Neural cell (in vitro differentiated cells): ENCODE measurements around the gene TRMO. TPM values are rescaled to one million over a fixed set of nuclear protein-coding genes. Genes with fewer than 3 reads are reported as not detected.

Experiments
- H2AFZ ChIP-seq: fragments of 200-600, 300-800 bp; sonication (generic), shearing (Covaris generic); 2 replicates; pipeline ENCODE4 v1.6.0; 2014; ENCODE audit warnings: low read depth, mild to moderate bottlenecking, antibody characterized with exemption, low read length, moderate library complexity
- H3F3A ChIP-seq: fragments of 200-600 bp; shearing (Covaris generic); 2 replicates; pipeline ENCODE4 v1.6.1; 2016; ENCODE audit warnings: mild to moderate bottlenecking, moderate library complexity, mixed read lengths, antibody characterized with exemption, low read length; ENCODE audit not compliant: insufficient read depth, poor library complexity, severe bottlenecking
- H3K27ac ChIP-seq: fragments of 200-600, 300-800 bp; sonication (generic), shearing (Covaris generic); 2 replicates; pipeline ENCODE4 v1.5.1; 2014; ENCODE audit warnings: mild to moderate bottlenecking, low read length, moderate library complexity
- H3K27me3 ChIP-seq: fragments of 300-800, 200-600 bp; sonication (generic), shearing (Covaris generic); 2 replicates; pipeline ENCODE4 v1.6.0; 2014; ENCODE audit warnings: mild to moderate bottlenecking, low read depth, low read length, moderate library complexity; ENCODE audit not compliant: insufficient read depth
- H3K36me3 ChIP-seq: fragments of 300-800, 200-600 bp; sonication (generic), shearing (Covaris generic); 2 replicates; pipeline ENCODE4 v1.5.1; 2014; ENCODE audit warnings: mild to moderate bottlenecking, antibody characterized with exemption, low read length, moderate library complexity; ENCODE audit not compliant: insufficient read depth
- H3K4me2 ChIP-seq: fragments of 300-800, 200-600 bp; sonication (generic), shearing (Covaris generic); 2 replicates; pipeline ENCODE4 v1.6.0; 2014; ENCODE audit warnings: mild to moderate bottlenecking, low read length
- H3K4me3 ChIP-seq: fragments of 300-800, 200-600 bp; sonication (generic), shearing (Covaris generic); 2 replicates; pipeline ENCODE4 v1.5.1; 2014; ENCODE audit warnings: mild to moderate bottlenecking, low read length, moderate library complexity
- H3K79me2 ChIP-seq: fragments of 200-600 bp; shearing (Covaris generic); replicated peaks from 2 replicates; pipeline ENCODE4 v1.6.0; 2014; ENCODE audit warnings: mild to moderate bottlenecking, low read length, moderate library complexity; ENCODE audit not compliant: insufficient read depth
- H3K9ac ChIP-seq: fragments of 300-800, 200-600 bp; sonication (generic), shearing (Covaris generic); 2 replicates; pipeline ENCODE4 v1.6.1; 2016; ENCODE audit warnings: mild to moderate bottlenecking, low read length, mixed read lengths
- H3K9me2 ChIP-seq: fragments of 200-600 bp; shearing (Covaris generic); 2 replicates; pipeline ENCODE4 v1.6.1; 2016; ENCODE audit warnings: mild to moderate bottlenecking, low read length, mixed read lengths; ENCODE audit not compliant: insufficient read depth
- H3K9me3 ChIP-seq: fragments of 200-600, 300-800 bp; sonication (generic), shearing (Covaris generic); 2 replicates; pipeline ENCODE4 v1.6.1; 2016; ENCODE audit warnings: mild to moderate bottlenecking, mixed run types, low read length, moderate library complexity, mixed read lengths
- H4K20me1 ChIP-seq: fragments of 200-600 bp; shearing (Covaris generic); 2 replicates; pipeline ENCODE4 v1.6.1; 2016; ENCODE audit warnings: mild to moderate bottlenecking, mixed run types; ENCODE audit not compliant: insufficient read depth
- CTCF ChIP-seq: fragments of 450-650 bp; IDR thresholded peaks from 2 replicates; pipeline ENCODE4 v1.5.1; 2014; ENCODE audit warnings: antibody characterized with exemption, mild to moderate bottlenecking, moderate library complexity; ENCODE audit not compliant: poor library complexity, severe bottlenecking
- EP300 ChIP-seq: fragments of 450-650 bp; conservative IDR thresholded peaks from 2 replicates; pipeline ENCODE4 v1.6.1; 2014; ENCODE audit warnings: antibody characterized with exemption, mild to moderate bottlenecking, moderate library complexity; ENCODE audit not compliant: poor library complexity, severe bottlenecking
- EZH2 ChIP-seq: fragments of 200-600, 300-800 bp; shearing (Covaris generic), sonication (generic); IDR thresholded peaks from 2 replicates; pipeline ENCODE4 v1.6.1; 2014; ENCODE audit warnings: antibody characterized with exemption, low read length, borderline replicate concordance, mild to moderate bottlenecking; ENCODE audit not compliant: insufficient read depth, poor library complexity, severe bottlenecking
- MXI1 ChIP-seq: fragments of 450-650 bp; conservative IDR thresholded peaks from 2 replicates; pipeline ENCODE4 v1.6.1; 2014; ENCODE audit warnings: antibody characterized with exemption, mild to moderate bottlenecking; ENCODE audit not compliant: poor library complexity, severe bottlenecking
- POLR2AphosphoS5 ChIP-seq: IDR thresholded peaks from 2 replicates; pipeline ENCODE4 v1.6.1; 2012
- RAD21 ChIP-seq: fragments of 450-650 bp; conservative IDR thresholded peaks from 2 replicates; pipeline ENCODE4 v1.6.1; 2014; ENCODE audit warnings: antibody characterized with exemption, mild to moderate bottlenecking, moderate library complexity
- REST ChIP-seq: IDR thresholded peaks from 2 replicates; pipeline ENCODE4 v1.6.1; 2012; ENCODE audit warnings: borderline replicate concordance
- SMC3 ChIP-seq: fragments of 450-650 bp; conservative IDR thresholded peaks from 2 replicates; pipeline ENCODE4 v1.6.1; 2014; ENCODE audit warnings: antibody characterized with exemption, mild to moderate bottlenecking, moderate library complexity; ENCODE audit not compliant: poor library complexity
- TAF1 ChIP-seq: IDR thresholded peaks from 2 replicates; pipeline ENCODE4 v1.6.1; 2012; ENCODE audit warnings: low read depth
- polyA plus RNA-seq: library from polyadenylated mRNA; depleted of rRNA; stranded (reverse); fragments of >200 nt; gene quantifications from 2 replicates; pipeline ENCODE4 v1.2.3, GENCODE V29; 2014

TRMO gene
- polyA plus RNA-seq, 1 donor from 2014 or later, result 15.4 TPM

DNA sequence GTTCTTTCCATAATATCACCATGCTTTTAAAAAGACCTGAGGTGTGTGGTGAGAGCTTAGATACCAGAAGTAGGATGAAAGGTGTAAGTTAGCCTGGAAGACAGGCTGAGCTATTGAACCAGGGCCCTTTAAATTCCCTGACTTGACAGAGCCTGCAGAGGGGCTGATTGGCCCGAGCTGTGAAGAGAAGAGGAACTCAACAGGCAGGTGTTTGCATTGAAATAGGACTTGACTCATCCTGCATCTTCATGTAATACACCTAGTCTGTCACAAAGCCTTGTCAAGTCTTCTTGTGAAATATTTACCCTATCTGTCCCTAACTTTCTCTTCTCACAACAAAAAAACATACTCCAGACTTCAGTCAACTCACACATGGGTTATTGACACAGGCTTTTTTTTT is 44.2 kb upstream of the TRMO start:
- Histone ChIP-seq H3K79me2 (no peaks in the 10 kb centered on the region), H2AFZ (no peak overlapping the region), H3K36me3 (no peaks in the 10 kb centered on the region), H3K9me3 (no peaks in the 10 kb centered on the region), H3K4me3 (no peak overlapping the region), H4K20me1 (no peaks in the 10 kb centered on the region), H3K4me2 (no peak overlapping the region), H3K9me2 (no peaks in the 10 kb centered on the region), H3K9ac (no peak overlapping the region), H3K27me3 (no peaks in the 10 kb centered on the region), H3F3A (no peaks in the 10 kb centered on the region), H3K27ac (no peak overlapping the region)
- TF ChIP-seq REST, result no peak
- TF ChIP-seq TAF1, result no peak

GRCh38 chr9:97964901-97965300 is 42.6 kb upstream of the TRMO start:
- H2AFZ ChIP-seq, result no peak overlapping the region
- no peak overlapping the region for H3K9ac ChIP-seq
- no peaks in the 10 kb centered on the region for H3K9me3 ChIP-seq
- no peaks in the 10 kb centered on the region for H3K9me2 ChIP-seq
- H3K27ac ChIP-seq, result no peak overlapping the region
- no peaks in the 10 kb centered on the region for H3K79me2 ChIP-seq
- H4K20me1 ChIP-seq, result no peaks in the 10 kb centered on the region
- TF ChIP-seq POLR2AphosphoS5, result no peak
- no peak for TF ChIP-seq RAD21
- TF ChIP-seq EP300, result no peak
- TF ChIP-seq MXI1, result no peak
- no peaks in the 10 kb centered on the region for H3K27me3 ChIP-seq
- H3F3A ChIP-seq, result no peaks in the 10 kb centered on the region
- H3K4me3 ChIP-seq, result no peak overlapping the region
- H3K36me3 ChIP-seq, result no peaks in the 10 kb centered on the region
- H3K4me2 ChIP-seq, result no peak overlapping the region

DNA sequence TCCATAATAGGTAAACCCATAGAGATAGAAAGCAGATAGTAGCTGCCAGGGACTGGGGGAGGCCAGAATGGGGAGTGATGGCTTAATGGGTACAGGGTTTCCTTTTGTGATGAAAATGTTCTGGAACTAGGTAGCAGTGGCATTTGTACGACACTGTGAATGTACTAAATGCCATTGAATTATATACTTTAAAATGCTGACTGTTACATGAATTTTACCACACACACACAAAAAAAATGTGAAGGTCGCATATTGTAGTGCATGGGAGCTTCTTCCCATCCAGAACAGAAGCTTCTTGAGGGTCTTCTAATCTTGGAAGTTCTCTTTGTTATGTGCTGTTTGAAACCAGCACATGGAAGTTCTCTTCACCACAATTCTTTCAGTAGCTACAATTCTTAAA is 40.9 kb upstream of the TRMO start:
- Histone ChIP-seq H3K27me3 (no peaks in the 10 kb centered on the region), H3K4me2 (no peak overlapping the region), H3K27ac (no peak overlapping the region), H3K9ac (no peak overlapping the region), H3K36me3 (no peaks in the 10 kb centered on the region), H3K4me3 (no peak overlapping the region), H3K9me2 (no peaks in the 10 kb centered on the region), H4K20me1 (no peaks in the 10 kb centered on the region), H3K9me3 (no peaks in the 10 kb centered on the region), H3F3A (no peaks in the 10 kb centered on the region), H2AFZ (no peak overlapping the region), H3K79me2 (no peaks in the 10 kb centered on the region)
- TF ChIP-seq SMC3, result no peak
- TF ChIP-seq MXI1, result no peak
- TF ChIP-seq TAF1, result no peak
- TF ChIP-seq REST, result no peak
- TF ChIP-seq EZH2, result no peak
- TF ChIP-seq CTCF, result no peak
- TF ChIP-seq RAD21, result no peak
- TF ChIP-seq EP300, result no peak
- TF ChIP-seq POLR2AphosphoS5, result no peak
